Adipocyte (in vitro differentiated cells): Measurements from ENCODE around the gene RASA2.
"Not testable (repeated sequence)": the region's sequence is repeated elsewhere in the genome, so short reads cannot be mapped to it uniquely, and the experiment has no call there.

Experiments
- DNase-seq: peaks from one replicate; pipeline ENCODE4 v3.0.0-alpha.2; 2015; ENCODE audit warnings: low read depth
- H3K27me3 ChIP-seq: replicated peaks from 2 replicates; pipeline ENCODE4 v1.7.0; 2013; ENCODE audit warnings: mild to moderate bottlenecking, low read length, moderate library complexity; ENCODE audit not compliant: control insufficient read depth, insufficient read depth
- H3K36me3 ChIP-seq: 2 replicates; pipeline ENCODE4 v1.7.0; 2013; ENCODE audit warnings: low read length, mild to moderate bottlenecking, moderate library complexity; ENCODE audit not compliant: control insufficient read depth, insufficient read depth, severe bottlenecking
- H3K4me1 ChIP-seq: 2 replicates; pipeline ENCODE4 v1.7.0; 2013; ENCODE audit warnings: mild to moderate bottlenecking, low read length, moderate library complexity; ENCODE audit not compliant: control insufficient read depth, insufficient read depth
- H3K4me3 ChIP-seq: 2 replicates; pipeline ENCODE4 v1.7.0; 2013; ENCODE audit warnings: mild to moderate bottlenecking, low read length, moderate library complexity
- H3K9ac ChIP-seq: 2 replicates; pipeline ENCODE4 v1.7.0; 2013; ENCODE audit warnings: mild to moderate bottlenecking, low read length, moderate library complexity
- H3K9me3 ChIP-seq: 2 replicates; pipeline ENCODE4 v1.7.0; 2013; ENCODE audit warnings: mild to moderate bottlenecking, low read length, moderate library complexity; ENCODE audit not compliant: control insufficient read depth

Gene RASA2

GRCh38 chr3:141628868-141629441 lies 142.1 kb downstream of the RASA2 start:
- H3K4me1 ChIP-seq, H3K36me3 ChIP-seq, H3K27me3 ChIP-seq, H3K4me3 ChIP-seq, H3K9me3 ChIP-seq, DNase-seq, H3K9ac ChIP-seq: not testable (repeated sequence)

DNA sequence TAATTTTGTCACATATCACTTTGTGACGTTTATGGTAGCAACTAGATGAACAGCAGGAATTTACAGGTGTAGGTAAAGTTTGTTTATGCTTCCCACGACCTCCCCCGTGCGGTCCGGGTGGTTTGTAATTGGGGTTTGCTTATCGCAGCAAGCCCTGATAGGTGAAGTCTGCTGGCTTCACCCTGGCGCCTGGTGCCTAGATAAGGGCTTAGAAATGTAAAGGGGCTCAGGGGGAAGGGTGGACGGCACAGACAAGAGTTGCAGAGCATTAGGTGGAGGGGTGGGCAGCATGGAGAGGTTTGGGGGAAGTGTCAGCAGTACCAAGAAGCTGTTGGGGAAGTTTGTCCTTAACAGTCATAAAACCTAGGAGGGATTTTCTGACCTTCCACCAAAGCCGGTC lies 143.1 kb downstream of the RASA2 start:
- no peak overlapping the region for H3K9ac ChIP-seq
- H3K36me3 ChIP-seq, result no peaks in the 10 kb centered on the region
- H3K27me3 ChIP-seq, result peaks cover 4% of the 10 kb centered on the region
- no peak for DNase-seq
- no peak overlapping the region for H3K4me3 ChIP-seq
- H3K9me3 ChIP-seq, result peaks cover 9% of the 10 kb centered on the region
- H3K4me1 ChIP-seq, result peaks cover 6% of the 10 kb centered on the region

DNA sequence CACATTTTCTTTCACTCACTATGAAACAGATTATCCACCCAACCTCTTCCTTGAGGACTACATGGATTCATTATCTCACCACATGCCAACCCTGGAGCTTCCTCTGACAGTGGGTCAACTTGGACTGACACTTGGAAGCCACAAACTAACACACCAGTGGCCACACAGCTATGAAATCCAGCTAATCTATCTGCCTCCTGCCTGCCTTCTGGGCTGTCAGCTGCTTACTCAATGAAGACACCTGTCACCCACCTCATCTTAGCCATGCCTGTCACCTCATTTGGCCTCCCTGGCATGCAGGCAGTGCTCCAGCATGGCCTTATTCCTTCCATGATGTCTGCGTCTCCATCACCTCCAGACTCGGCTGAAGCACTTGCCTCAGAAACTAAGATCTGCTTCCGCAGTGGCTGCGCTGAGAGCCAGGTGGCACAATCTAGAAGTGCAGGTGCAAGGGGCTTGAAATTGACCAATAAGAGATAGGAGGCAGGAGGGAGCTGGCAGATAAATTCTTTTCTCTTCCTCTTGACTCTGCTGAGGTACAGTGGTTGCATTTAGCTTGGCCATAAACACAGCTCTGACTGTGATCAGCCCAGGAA lies 146.1 kb downstream of the RASA2 start:
- H3K36me3 ChIP-seq, result no peaks in the 10 kb centered on the region
- no peak overlapping the region for H3K4me3 ChIP-seq
- H3K9ac ChIP-seq, result no peak overlapping the region
- DNase-seq, result no peak
- H3K4me1 ChIP-seq, result no peaks in the 10 kb centered on the region
- H3K9me3 ChIP-seq, result peaks cover 9% of the 10 kb centered on the region
- H3K27me3 ChIP-seq, result peaks cover 4% of the 10 kb centered on the region

DNA sequence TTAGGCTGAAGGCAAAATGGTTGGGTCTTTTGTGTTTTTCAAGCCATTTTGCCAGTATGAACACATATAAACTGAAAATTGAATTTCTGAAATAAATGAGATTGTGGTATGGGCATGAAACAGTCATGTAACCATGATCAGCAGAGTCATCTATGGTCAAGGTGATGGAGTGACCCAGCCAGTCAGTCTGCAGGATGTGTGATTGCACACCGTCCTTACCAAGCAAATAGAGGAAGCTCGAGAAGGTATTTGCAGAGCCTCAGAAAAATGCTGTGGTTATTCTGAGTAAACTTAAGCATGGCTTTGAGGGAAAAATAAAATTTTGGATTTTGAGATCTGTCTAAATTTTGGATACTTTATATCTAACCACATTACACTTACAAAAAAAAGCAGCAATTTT lies 155.4 kb downstream of the RASA2 start:
- H3K4me1 ChIP-seq, result peaks cover 16% of the 10 kb centered on the region
- H3K9me3 ChIP-seq, result no peaks in the 10 kb centered on the region
- no peaks in the 10 kb centered on the region for H3K36me3 ChIP-seq
- H3K27me3 ChIP-seq, result no peaks in the 10 kb centered on the region
- no peak overlapping the region for H3K4me3 ChIP-seq
- DNase-seq, result no peak
- H3K9ac ChIP-seq, result no peak overlapping the region

DNA sequence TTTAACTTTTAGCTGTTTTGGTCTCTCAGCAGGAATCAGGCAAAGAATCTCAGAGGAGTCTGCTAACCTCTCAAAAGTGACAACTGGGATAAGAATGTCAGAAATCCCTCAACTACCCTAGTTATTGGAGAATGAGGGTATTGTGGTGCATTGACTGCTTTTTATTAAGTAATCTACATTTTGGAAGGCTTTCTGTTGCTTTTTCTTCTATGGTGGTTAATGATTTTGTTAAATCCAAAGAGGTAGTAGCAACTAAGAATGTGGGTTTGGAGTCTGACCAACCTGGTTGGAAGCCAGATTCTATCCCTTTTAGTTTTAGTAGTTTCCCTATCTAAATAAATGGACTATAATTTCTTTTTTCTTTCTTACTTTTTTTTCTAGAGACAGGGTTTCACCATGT lies 156.6 kb downstream of the RASA2 start:
- Histone ChIP-seq H3K9ac (no peak overlapping the region), H3K9me3 (no peaks in the 10 kb centered on the region), H3K36me3 (no peaks in the 10 kb centered on the region), H3K4me3 (no peak overlapping the region), H3K27me3 (no peaks in the 10 kb centered on the region), H3K4me1 (peaks cover 16% of the 10 kb centered on the region)
- DNase-seq, result peak; percentile 23

- Histone ChIP-seq H3K4me1 (peaks cover 16% of the 10 kb centered on the region), H3K36me3 (no peaks in the 10 kb centered on the region), H3K4me3 (no peak overlapping the region)
These were observed 157.0 kb downstream of the RASA2 start for GRCh38 chr3:141643796-141644195.

DNA sequence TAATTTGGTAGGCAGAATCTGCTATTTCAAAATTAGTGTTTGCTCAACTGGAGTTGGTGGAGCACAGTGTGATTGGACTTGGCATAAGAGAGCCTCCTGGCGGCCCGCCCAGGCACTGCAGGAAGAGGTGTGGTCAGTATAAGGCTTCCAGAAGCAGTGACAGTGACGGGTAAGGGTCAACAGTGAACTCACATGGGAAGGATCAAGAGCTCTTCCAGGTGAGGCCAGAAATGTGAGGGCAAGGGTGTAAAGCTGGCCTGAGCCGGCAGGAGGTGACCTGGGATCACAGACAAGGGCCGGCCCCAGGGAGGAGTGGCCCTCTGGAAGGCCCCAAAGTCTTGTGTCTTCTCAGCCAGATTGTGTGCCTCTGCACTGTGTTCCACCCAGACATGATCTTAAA lies 158.1 kb downstream of the RASA2 start:
- peak; percentile 60 for DNase-seq
- Histone ChIP-seq H3K9ac (no peak overlapping the region), H3K27me3 (no peaks in the 10 kb centered on the region), H3K9me3 (no peaks in the 10 kb centered on the region), H3K36me3 (no peaks in the 10 kb centered on the region), H3K4me1 (peaks cover 21% of the 10 kb centered on the region), H3K4me3 (no peak overlapping the region)

More at GRCh38 chr3:141643796-141644195, 157.0 kb downstream of the RASA2 start:
- H3K27me3 ChIP-seq, result no peaks in the 10 kb centered on the region
- no peaks in the 10 kb centered on the region for H3K9me3 ChIP-seq
- no peak for DNase-seq
- no peak overlapping the region for H3K9ac ChIP-seq

DNA sequence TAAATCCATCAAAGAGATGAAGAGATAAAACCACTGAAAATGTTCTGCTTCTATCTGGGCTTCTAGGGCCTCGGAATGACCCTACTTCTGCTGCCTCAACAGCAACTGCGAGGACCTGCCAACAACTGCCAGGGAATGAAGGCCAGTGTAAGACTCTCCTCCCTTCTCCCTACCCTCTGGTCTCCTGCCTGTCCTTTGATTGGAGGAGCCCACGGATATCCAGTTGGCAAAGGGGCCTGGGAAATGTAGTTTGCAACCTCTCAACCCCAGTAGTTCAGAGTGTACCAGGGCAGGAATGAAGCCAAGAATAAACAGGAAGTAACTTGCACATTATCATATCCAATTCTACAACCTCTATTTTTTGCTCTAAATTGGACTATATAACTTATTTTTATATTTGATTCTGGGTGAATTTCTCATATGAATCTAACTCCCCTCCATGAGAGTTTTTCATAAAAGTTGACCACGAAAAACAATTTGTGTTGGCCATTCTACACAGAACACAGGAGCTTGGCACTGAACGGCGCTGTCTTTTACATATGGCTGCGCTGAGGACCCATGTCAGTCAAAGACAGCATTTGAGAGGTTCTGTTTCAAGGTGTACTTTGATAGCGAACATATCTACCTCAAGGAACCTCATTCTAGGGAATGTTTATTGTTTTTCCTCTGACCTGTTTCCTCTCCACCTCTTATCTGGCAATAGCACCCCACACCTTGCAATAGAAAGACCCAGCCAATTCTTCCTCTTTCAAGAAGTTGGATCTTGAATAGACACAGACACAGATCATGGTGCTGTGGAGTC lies 160.1 kb downstream of the RASA2 start:
- DNase-seq, result no peak
- Histone ChIP-seq H3K4me3 (no peak overlapping the region), H3K4me1 (peaks cover 25% of the 10 kb centered on the region), H3K27me3 (no peaks in the 10 kb centered on the region), H3K36me3 (no peaks in the 10 kb centered on the region), H3K9ac (no peak overlapping the region), H3K9me3 (no peaks in the 10 kb centered on the region)

DNA sequence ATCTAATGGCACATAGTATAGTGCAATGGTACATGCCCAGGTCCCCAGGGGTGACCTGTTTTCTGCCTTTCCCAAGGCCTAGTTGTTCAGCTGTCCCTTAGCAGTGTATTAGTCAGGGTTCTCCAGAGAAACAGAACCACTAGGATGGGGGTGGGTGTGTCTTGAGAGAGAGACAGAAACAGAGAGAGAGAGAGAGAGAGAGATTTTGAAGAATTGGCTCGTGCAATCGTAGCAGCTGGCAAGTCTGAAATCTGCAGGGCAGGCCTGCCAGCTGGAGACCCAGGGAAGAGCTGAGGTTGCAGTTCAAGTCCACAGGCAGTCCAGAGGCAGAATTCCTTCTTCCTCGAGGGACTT lies 160.7 kb downstream of the RASA2 start:
- Histone ChIP-seq H3K9ac (no peak overlapping the region), H3K27me3 (no peaks in the 10 kb centered on the region), H3K4me3 (no peak overlapping the region), H3K4me1 (peaks cover 25% of the 10 kb centered on the region), H3K9me3 (no peaks in the 10 kb centered on the region), H3K36me3 (no peaks in the 10 kb centered on the region)
- no peak for DNase-seq

DNA sequence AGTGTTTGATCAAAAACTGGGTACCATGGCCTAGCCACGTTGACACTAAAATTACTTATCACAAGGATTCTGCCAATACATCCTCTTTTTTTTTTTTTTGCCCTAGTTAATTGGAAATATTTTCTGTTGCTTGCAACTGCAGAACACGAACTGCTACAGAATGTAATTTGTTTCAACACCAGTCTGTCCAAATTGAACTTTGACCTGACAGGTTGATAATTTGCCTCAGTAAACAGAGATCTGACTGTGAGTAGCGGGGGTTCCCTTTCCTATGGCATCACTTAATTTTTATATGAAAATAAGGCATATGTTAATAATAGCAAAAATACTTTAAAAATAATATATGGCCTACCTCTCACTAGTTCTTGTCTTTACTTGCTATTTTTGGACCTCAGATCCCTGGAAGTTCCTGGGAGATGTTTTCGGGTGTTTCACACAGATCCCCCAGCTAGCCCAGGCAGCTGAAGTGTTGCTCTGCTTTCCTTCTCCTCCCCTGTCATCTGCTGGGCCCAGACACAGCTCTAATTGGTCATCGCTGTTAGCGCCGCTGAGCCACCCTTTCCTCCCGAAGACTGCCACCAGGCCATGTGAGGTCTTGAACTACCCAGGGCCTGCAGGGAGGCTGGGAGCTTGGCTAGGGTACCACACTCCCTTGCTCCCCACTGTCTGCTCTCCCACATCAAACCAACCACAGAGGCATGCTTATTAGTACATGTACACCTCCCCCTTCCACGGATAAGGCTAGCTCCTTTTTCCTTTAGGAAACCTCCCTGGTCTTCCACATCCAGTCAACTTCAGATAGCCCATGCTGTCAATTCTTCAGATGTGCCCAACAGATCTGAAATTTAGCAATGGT lies 161.5 kb downstream of the RASA2 start:
- no peak for DNase-seq
- Histone ChIP-seq H3K4me1 (peaks cover 22% of the 10 kb centered on the region), H3K27me3 (no peaks in the 10 kb centered on the region), H3K36me3 (no peaks in the 10 kb centered on the region), H3K9ac (no peak overlapping the region), H3K9me3 (no peaks in the 10 kb centered on the region), H3K4me3 (no peak overlapping the region)

DNA sequence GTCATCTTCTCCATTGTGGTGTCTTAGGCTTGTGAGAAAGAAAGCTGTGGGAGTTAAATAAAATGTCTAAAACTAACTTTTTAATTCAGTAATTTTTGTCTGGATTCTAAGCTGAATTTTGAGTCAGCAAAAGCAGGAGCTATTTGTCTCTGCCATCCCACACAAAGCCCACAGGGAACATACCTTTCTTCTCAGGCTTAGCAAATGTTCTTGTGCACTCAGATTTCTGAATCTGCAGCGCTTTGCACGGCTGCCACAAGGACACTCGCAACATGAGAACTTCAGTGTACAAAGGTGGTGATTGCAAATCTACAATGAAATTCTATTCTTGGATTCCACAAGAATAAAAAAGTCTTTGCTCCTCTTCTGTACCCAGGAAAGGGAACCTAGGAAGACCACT lies 163.0 kb downstream of the RASA2 start:
- Histone ChIP-seq H3K9me3 (no peaks in the 10 kb centered on the region), H3K36me3 (no peaks in the 10 kb centered on the region), H3K4me1 (peaks cover 9% of the 10 kb centered on the region), H3K4me3 (no peak overlapping the region), H3K27me3 (no peaks in the 10 kb centered on the region), H3K9ac (no peak overlapping the region)
- peak; percentile 18 for DNase-seq
